ENCODE measurements around the gene HDAC9. TPM values are rescaled to one million over a fixed set of nuclear protein-coding genes. Genes with fewer than 3 reads are reported as not detected.

Gene HDAC9
- total RNA-seq, 4 donors from 2014 or later = 3.4 to 7.2 (median 4.5) TPM

GRCh38 chr7:18513343-18513742 lies 17.8 kb downstream of the HDAC9 start:
- no peak overlapping the region for H3K4me3 ChIP-seq
- TF ChIP-seq EP300 (IDR thresholded peaks at IDR 0.05) = no peak
- TF ChIP-seq CTCF (IDR thresholded peaks at IDR 0.05) = no peak
- TF ChIP-seq POLR2AphosphoS5 (IDR thresholded peaks at IDR 0.05) = no peak
- no peak for TF ChIP-seq POLR2A (IDR thresholded peaks at IDR 0.05)
- WGBS = 87% methylated on average over 1 of the region's 1 CpG
- no peaks in the 10 kb centered on the region for H3K36me3 ChIP-seq
- H3K27me3 ChIP-seq = no peaks in the 10 kb centered on the region
- no peak overlapping the region for H3K27ac ChIP-seq
- DNase-seq (ENCODE audit: low spot score in 2 of 2) = no peak
- H3K4me1 ChIP-seq = peaks cover 5% of the 10 kb centered on the region
- no peaks in the 10 kb centered on the region for H3K9me3 ChIP-seq

DNA sequence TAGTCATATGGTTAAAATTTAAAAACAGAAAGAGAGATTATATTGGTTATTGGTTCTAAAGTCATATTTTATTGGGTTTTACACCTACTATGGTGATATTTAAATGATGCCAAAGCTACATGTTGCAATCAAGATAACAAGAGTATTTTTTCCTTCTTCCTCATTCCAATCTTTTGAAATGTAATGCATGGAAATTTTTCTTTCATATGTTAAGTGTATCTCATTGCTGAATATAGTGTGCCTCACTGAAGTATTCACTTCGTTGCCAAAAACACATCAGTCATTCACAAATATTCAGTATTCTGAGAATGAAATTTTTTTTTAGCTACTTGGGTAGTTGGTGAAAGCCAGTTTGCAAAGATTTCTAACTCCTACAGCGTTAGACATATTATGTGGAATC lies 19.5 kb downstream of the HDAC9 start:
- no peaks in the 10 kb centered on the region for H3K4me1 ChIP-seq
- WGBS = 56% methylated on average over 2 of the region's 2 CpGs
- H3K27ac ChIP-seq = no peak overlapping the region
- H3K27me3 ChIP-seq = no peaks in the 10 kb centered on the region
- TF ChIP-seq POLR2A (IDR thresholded peaks at IDR 0.05) (no peak), EP300 (IDR thresholded peaks at IDR 0.05) (no peak), CTCF (IDR thresholded peaks at IDR 0.05) (no peak), POLR2AphosphoS5 (IDR thresholded peaks at IDR 0.05) (no peak)
- DNase-seq (ENCODE audit: low spot score in 2 of 2) = no peak
- no peak overlapping the region for H3K4me3 ChIP-seq
- H3K9me3 ChIP-seq = no peaks in the 10 kb centered on the region
- no peaks in the 10 kb centered on the region for H3K36me3 ChIP-seq

GRCh38 chr7:18517646-18518045 lies 22.1 kb downstream of the HDAC9 start:
- H3K27ac ChIP-seq = no peak overlapping the region
- H3K27me3 ChIP-seq = no peaks in the 10 kb centered on the region
- H3K4me3 ChIP-seq = no peak overlapping the region
- 65% methylated on average over 2 of the region's 2 CpGs for WGBS
- no peaks in the 10 kb centered on the region for H3K9me3 ChIP-seq
- H3K4me1 ChIP-seq = no peaks in the 10 kb centered on the region
- DNase-seq (ENCODE audit: low spot score in 2 of 2) = no peak
- H3K36me3 ChIP-seq = no peaks in the 10 kb centered on the region
- TF ChIP-seq EP300 (IDR thresholded peaks at IDR 0.05) (no peak), POLR2AphosphoS5 (IDR thresholded peaks at IDR 0.05) (no peak), POLR2A (IDR thresholded peaks at IDR 0.05) (no peak), CTCF (IDR thresholded peaks at IDR 0.05) (no peak)

GRCh38 chr7:18518555-18518954 lies 23.0 kb downstream of the HDAC9 start:
- Histone ChIP-seq H3K4me1 (no peaks in the 10 kb centered on the region), H3K27me3 (no peaks in the 10 kb centered on the region), H3K27ac (no peak overlapping the region), H3K36me3 (no peaks in the 10 kb centered on the region), H3K9me3 (no peaks in the 10 kb centered on the region), H3K4me3 (no peak overlapping the region)
- no peak for DNase-seq (ENCODE audit: low spot score in 2 of 2)
- TF ChIP-seq POLR2A (IDR thresholded peaks at IDR 0.05) = no peak
- no peak for TF ChIP-seq CTCF (IDR thresholded peaks at IDR 0.05)
- no peak for TF ChIP-seq EP300 (IDR thresholded peaks at IDR 0.05)
- TF ChIP-seq POLR2AphosphoS5 (IDR thresholded peaks at IDR 0.05) = no peak
- WGBS = 86% methylated on average over 6 of the region's 6 CpGs

DNA sequence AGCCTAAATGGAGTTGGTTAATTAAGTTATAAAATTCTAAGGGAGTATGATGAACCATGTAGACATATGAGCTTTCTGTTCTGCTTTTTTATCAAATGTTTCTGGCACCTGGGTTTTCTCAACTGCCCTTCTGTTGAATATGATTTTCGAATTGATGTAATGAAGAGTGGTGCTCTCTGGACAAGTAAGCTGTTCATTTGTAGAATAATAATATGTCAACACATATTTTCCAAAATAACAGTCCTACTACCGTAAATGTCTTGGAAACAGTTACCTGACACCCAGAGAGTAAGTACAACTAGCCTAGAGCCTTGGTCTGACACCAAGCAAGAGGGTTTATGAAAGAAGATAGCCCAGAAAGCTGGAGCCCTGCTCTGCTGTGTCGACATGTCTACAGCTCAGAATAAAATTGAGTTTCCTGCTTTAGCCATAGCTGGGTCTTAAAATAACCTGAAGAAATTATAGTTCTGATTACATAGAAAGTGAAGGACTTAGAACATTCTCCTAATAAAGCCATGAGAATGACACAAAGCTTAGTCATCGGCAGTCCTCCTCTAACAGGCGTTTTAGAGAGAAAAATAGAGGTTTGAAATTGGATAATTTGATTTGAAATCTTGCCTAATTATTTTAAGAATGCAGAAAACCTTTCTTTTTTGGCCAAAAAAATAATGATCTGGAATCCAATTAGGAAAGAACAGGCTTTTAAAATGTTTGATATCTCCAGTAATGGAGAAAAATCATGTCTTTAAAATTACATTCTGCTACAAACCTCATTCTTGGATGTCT lies 25.1 kb downstream of the HDAC9 start:
- H3K27me3 ChIP-seq = no peaks in the 10 kb centered on the region
- no peaks in the 10 kb centered on the region for H3K36me3 ChIP-seq
- H3K4me3 ChIP-seq = no peak overlapping the region
- TF ChIP-seq POLR2AphosphoS5 (IDR thresholded peaks at IDR 0.05) (no peak), POLR2A (IDR thresholded peaks at IDR 0.05) (no peak), CTCF (IDR thresholded peaks at IDR 0.05) (no peak), EP300 (IDR thresholded peaks at IDR 0.05) (no peak)
- no peaks in the 10 kb centered on the region for H3K9me3 ChIP-seq
- H3K27ac ChIP-seq = no peak overlapping the region
- DNase-seq (ENCODE audit: low spot score in 2 of 2) = no peak
- no peaks in the 10 kb centered on the region for H3K4me1 ChIP-seq
- 62% methylated on average over 5 of the region's 5 CpGs for WGBS
